ENCODE results near the gene ABCC9. TPM values are rescaled to one million over a fixed set of nuclear protein-coding genes. Genes with fewer than 3 reads are reported as not detected.

The ABCC9 gene
- total RNA-seq, 4 donors from 2014 or later, result 76.1 to 140 (median 118) TPM

- Histone ChIP-seq H3K4me3 (peak overlapping the region in 2 of 4 donors; percentile 19 to 61), H3K9me3 (no peaks in the 10 kb centered on the region), H3K27me3 (peaks cover 0 to 5% (median 5%) of the 10 kb centered on the region in 3 donors), H3K36me3 (no peaks in the 10 kb centered on the region), H3K4me1 (no peaks in the 10 kb centered on the region), H3K27ac (peak overlapping the region; percentile 42 to 73 (median 71))
- TF ChIP-seq CTCF (IDR thresholded peaks at IDR 0.05 in 4 of 5, conservative IDR thresholded peaks at IDR 0.05 in 1 of 5) (no peak), POLR2A (IDR thresholded peaks at IDR 0.05) (no peak)
- ATAC-seq (no peak), DNase-seq (no peak)
- in situ Hi-C loops (cut with MboI; ENCODE audit: low sequenced_read_pairs in 4 of 4) (no loop called here), intact Hi-C loops (cut with DNase I; ENCODE audit: low total_unique reads) (loop anchor here (5.0 kb wide), 1 partner anchor 216 kb away; no protein-coding TSS in a partner anchor)
Observed at GRCh38 chr12:21771311-21771710, 169.9 kb downstream of the ABCC9 start.

GRCh38 chr12:21769307-21769706 is 171.9 kb downstream of the ABCC9 start:
- Histone ChIP-seq H3K36me3 (no peaks in the 10 kb centered on the region), H3K27ac (peak overlapping the region in 2 of 4 donors; percentile 9 to 28), H3K4me3 (no peak overlapping the region), H3K9me3 (no peaks in the 10 kb centered on the region), H3K4me1 (no peaks in the 10 kb centered on the region), H3K27me3 (peaks cover 0 to 5% (median 2%) of the 10 kb centered on the region in 3 donors)
- no peak for TF ChIP-seq POLR2A (IDR thresholded peaks at IDR 0.05)
- TF ChIP-seq CTCF (IDR thresholded peaks at IDR 0.05 in 4 of 5, conservative IDR thresholded peaks at IDR 0.05 in 1 of 5), result no peak
- no peak for ATAC-seq
- no peak for DNase-seq
- intact Hi-C loops (cut with DNase I; ENCODE audit: low total_unique reads) (no loop called here), in situ Hi-C loops (cut with MboI; ENCODE audit: low sequenced_read_pairs in 4 of 4) (no loop called here)

GRCh38 chr12:21766403-21766802 is 174.8 kb downstream of the ABCC9 start:
- intact Hi-C loops (cut with DNase I; ENCODE audit: low total_unique reads) (no loop called here), in situ Hi-C loops (cut with MboI; ENCODE audit: low sequenced_read_pairs in 4 of 4) (no loop called here)
- no peak for TF ChIP-seq POLR2A (IDR thresholded peaks at IDR 0.05)
- no peak for TF ChIP-seq CTCF (IDR thresholded peaks at IDR 0.05 in 4 of 5, conservative IDR thresholded peaks at IDR 0.05 in 1 of 5)
- Histone ChIP-seq H3K36me3 (no peaks in the 10 kb centered on the region), H3K27me3 (no peaks in the 10 kb centered on the region), H3K9me3 (no peaks in the 10 kb centered on the region), H3K27ac (no peak overlapping the region), H3K4me3 (no peak overlapping the region), H3K4me1 (no peaks in the 10 kb centered on the region)
- no peak for ATAC-seq
- no peak for DNase-seq

- no peak overlapping the region for H3K27ac ChIP-seq
- TF ChIP-seq CTCF (IDR thresholded peaks at IDR 0.05 in 4 of 5, conservative IDR thresholded peaks at IDR 0.05 in 1 of 5), result no peak
- TF ChIP-seq POLR2A (IDR thresholded peaks at IDR 0.05), result no peak
- no peak overlapping the region for H3K4me3 ChIP-seq
- no peaks in the 10 kb centered on the region for H3K36me3 ChIP-seq
- H3K27me3 ChIP-seq, result no peaks in the 10 kb centered on the region
- no peaks in the 10 kb centered on the region for H3K9me3 ChIP-seq
- DNase-seq, result no peak
- ATAC-seq, result no peak
- in situ Hi-C loops (cut with MboI; ENCODE audit: low sequenced_read_pairs in 4 of 4) (no loop called here), intact Hi-C loops (cut with DNase I; ENCODE audit: low total_unique reads) (no loop called here)
- no peaks in the 10 kb centered on the region for H3K4me1 ChIP-seq
Observed at GRCh38 chr12:21764950-21765349, 176.3 kb downstream of the ABCC9 start.

- Histone ChIP-seq H3K36me3 (no peaks in the 10 kb centered on the region), H3K27me3 (no peaks in the 10 kb centered on the region), H3K4me1 (no peaks in the 10 kb centered on the region), H3K4me3 (no peak overlapping the region), H3K9me3 (no peaks in the 10 kb centered on the region), H3K27ac (no peak overlapping the region)
- TF ChIP-seq CTCF (IDR thresholded peaks at IDR 0.05 in 4 of 5, conservative IDR thresholded peaks at IDR 0.05 in 1 of 5) (no peak), POLR2A (IDR thresholded peaks at IDR 0.05) (no peak)
- no peak for ATAC-seq
- intact Hi-C loops (cut with DNase I; ENCODE audit: low total_unique reads), result no loop called here
- in situ Hi-C loops (cut with MboI; ENCODE audit: low sequenced_read_pairs in 4 of 4), result no loop called here
- no peak for DNase-seq
Observed at GRCh38 chr12:21764065-21764464, 177.2 kb downstream of the ABCC9 start.
